ENCODE measurements around the gene INCENP.

DNA sequence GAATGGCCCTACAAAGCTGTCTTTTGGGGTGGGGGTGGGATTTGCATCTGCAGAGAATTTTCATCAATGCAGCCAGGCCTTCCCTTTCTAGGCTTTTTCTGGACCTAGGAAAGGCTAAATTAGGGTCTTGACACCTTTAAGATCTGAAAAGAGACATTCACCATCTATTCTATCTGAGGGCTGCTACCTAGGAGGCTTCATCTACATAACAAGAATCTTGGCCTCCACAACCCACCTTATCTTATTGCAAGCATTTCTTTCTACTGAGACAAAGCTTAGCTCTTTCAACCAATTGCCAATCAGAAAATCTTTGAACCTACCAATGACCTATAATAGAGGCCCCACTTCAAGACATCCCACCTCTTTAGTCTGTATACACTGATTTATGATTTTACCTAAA lies 20.7 kb upstream of the INCENP start:
- TF ChIP-seq POLR2A (IDR thresholded peaks at IDR 0.05): no peak
- TF ChIP-seq, protein P1, sequence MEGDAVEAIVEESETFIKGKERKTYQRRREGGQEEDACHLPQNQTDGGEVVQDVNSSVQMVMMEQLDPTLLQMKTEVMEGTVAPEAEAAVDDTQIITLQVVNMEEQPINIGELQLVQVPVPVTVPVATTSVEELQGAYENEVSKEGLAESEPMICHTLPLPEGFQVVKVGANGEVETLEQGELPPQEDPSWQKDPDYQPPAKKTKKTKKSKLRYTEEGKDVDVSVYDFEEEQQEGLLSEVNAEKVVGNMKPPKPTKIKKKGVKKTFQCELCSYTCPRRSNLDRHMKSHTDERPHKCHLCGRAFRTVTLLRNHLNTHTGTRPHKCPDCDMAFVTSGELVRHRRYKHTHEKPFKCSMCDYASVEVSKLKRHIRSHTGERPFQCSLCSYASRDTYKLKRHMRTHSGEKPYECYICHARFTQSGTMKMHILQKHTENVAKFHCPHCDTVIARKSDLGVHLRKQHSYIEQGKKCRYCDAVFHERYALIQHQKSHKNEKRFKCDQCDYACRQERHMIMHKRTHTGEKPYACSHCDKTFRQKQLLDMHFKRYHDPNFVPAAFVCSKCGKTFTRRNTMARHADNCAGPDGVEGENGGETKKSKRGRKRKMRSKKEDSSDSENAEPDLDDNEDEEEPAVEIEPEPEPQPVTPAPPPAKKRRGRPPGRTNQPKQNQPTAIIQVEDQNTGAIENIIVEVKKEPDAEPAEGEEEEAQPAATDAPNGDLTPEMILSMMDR (IDR thresholded peaks at IDR 0.05): no peak

Data from lower leg skin (tissue), 3 donors.